HG03025 (cell line): ENCODE data around the gene DDA1.

Experiments used
- ATAC-seq: cut with Tn5 transposase; IDR thresholded peaks from one replicate; pipeline ENCODE4 v1.9.1; 2021; ENCODE audit warnings: mild to moderate bottlenecking, moderate library complexity; ENCODE audit not compliant: unreplicated experiment, low FRiP score

The DDA1 gene

GRCh38 chr19:17327654-17328516 lies 18.5 kb downstream of the DDA1 start:
- ATAC-seq: no peak

GRCh38 chr19:17328517-17329365 lies 19.4 kb downstream of the DDA1 start:
- no peak for ATAC-seq

GRCh38 chr19:17329366-17330261 lies 20.3 kb downstream of the DDA1 start:
- no peak for ATAC-seq

GRCh38 chr19:17330262-17331044 lies 21.1 kb downstream of the DDA1 start:
- no peak for ATAC-seq

GRCh38 chr19:17331045-17331558 lies 21.7 kb downstream of the DDA1 start:
- no peak for ATAC-seq

GRCh38 chr19:17332360-17332676 lies 23.0 kb downstream of the DDA1 start:
- no peak for ATAC-seq

- ATAC-seq: no peak
Measured at GRCh38 chr19:17332677-17333581, 23.6 kb downstream of the DDA1 start.

- ATAC-seq: no peak
Measured at GRCh38 chr19:17333611-17334413, 24.4 kb downstream of the DDA1 start.

- ATAC-seq: peak; percentile 38
Measured at GRCh38 chr19:17334414-17335409, 25.3 kb downstream of the DDA1 start, which contains the start of gene ANO8. Gene ANO8 (minus strand): TSS chr19:17334855. CDS start chr19:17334670, 185 bp downstream.

- no peak for ATAC-seq
Measured at GRCh38 chr19:17335575-17335974, 26.2 kb downstream of the DDA1 start.

- ATAC-seq: peak; percentile 46
Measured at GRCh38 chr19:17336872-17337674, 27.7 kb downstream of the DDA1 start, which contains the start of gene GTPBP3. Gene GTPBP3 (plus strand): TSS chr19:17337553. CDS start chr19:17337612, 59 bp downstream.

GRCh38 chr19:17337675-17338432 lies 28.5 kb downstream of the DDA1 start:
- no peak for ATAC-seq

- ATAC-seq: no peak
Measured at GRCh38 chr19:17338433-17339078, 29.2 kb downstream of the DDA1 start.

- no peak for ATAC-seq
Measured at GRCh38 chr19:17339088-17339741, 29.9 kb downstream of the DDA1 start.
